Esophagus mucosa (tissue), 1 donor: ENCODE results near the gene TM9SF1. TPM values are rescaled to one million over a fixed set of nuclear protein-coding genes. Genes with fewer than 3 reads are reported as not detected.
"Not testable (repeated sequence)": the region's sequence is repeated elsewhere in the genome, so short reads cannot be mapped to it uniquely, and the experiment has no call there.

Experiments
- ATAC-seq: fragments of 200-7000 bp; cut with Tn5 transposase; one replicate; pipeline ENCODE4 v1.9.1; 2020
- total RNA-seq: library from RNA; stranded (reverse); gene quantifications from one replicate; pipeline ENCODE4 v1.2.4, GENCODE V29; 2023
- donor health status: DM: yes; HTN: yes; CAD: no.

The TM9SF1 gene
- total RNA-seq, 1 donor from 2014 or later: 30.3 TPM

GRCh38 chr14:24222987-24223386, 27.7 kb upstream of the TM9SF1 start:
- peak; percentile 5 for ATAC-seq

DNA sequence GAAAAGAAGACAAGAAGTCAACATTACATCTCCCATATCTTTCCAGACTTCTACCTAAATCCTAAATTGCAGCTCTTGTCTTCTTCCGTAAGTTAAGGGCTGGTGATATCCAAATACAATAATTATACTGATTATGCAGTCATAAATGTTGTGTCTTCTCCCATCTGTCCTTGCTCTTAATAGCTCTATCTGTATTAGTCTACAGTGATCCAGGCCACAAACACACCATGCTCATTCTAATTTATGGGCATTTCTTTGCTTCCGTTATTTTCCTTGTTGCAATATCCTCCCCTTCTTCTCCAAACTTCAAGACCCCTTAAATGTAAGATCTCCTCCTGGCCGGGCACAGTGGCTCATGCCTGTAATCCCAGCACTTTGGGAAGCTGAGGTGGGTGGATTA, 24.3 kb upstream of the TM9SF1 start:
- ATAC-seq: no peak

DNA sequence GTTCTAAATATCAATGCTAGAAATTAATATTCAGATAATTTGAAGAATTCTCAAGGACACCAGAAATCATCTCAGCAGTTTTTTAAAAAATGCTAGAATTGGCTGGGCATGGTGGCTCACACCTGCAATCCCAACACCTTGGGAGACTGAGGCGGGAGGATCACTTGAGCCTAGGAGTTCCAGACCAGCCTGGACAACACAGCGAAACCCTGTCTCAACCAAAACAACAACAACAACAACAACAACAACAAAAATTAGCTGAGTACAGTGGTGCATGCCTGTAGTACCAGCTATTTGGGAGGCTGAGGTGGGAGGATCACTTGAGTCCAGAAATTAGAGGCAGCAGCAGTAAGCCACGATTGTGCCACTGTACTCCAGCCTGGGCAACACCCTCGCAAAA, 23.8 kb upstream of the TM9SF1 start:
- no peak for ATAC-seq

- not testable (repeated sequence) for ATAC-seq
Observed at GRCh38 chr14:24216876-24217275, 21.6 kb upstream of the TM9SF1 start.

DNA sequence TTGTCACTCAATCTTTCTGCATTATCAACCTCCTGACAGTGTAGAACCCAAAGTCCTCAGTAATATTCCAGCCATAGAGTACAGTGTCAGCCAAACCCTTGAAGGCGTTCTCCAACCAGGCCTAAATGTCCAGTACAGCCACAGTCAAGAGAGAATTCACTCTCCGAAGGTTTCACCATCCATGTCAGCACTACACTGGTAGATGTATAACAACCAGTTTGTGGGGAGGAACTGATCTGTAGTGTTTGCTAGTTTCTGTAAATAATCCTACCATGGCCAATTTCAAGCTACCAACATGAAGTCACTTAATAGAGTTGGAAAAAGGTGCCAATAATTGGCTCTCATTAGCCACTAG, 21.1 kb upstream of the TM9SF1 start:
- ATAC-seq: no peak

- ATAC-seq: peak; percentile 76
Observed at GRCh38 chr14:24215495-24216344, 20.5 kb upstream of the TM9SF1 start, which contains the start of gene MDP1. TSS of gene MDP1 (minus strand) at chr14:24216066. CDS start at chr14:24215955, 111 bp downstream.

DNA sequence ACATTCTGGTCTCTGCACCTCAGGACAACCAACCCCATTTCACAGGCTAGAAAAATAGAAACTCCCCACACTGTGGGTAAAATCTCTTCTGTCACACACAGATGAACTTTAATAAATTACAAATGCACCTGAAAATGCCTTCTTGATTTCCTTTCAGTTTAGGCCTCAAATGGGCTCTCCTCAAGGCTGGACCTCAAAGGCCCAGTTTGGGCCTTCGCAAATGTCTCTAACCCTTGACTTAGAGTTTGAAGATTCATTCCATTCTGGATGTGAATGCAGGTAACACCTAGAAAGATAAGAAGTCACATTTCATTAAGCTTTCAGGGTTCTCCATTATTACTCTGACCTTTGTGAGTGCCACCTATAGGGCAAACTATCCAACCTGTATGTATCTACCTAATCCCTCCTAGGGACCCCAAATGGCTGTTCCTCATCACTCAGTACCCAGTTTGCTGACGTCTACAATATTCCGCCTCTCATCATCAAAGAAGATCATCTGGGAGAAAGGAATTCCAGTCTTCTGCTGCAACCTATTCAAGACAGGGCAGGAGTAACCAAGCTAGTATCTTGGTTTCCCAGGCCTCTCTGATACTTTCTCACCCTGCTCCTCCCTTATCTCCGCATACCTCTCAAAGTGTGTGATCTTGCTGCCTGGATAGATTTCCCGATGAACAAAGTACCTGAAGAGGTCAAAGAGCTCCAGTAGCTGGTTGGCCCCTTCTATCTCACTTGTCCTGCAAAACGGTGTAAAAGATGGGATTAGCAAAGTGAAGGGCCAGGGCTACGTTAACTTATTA, 18.8 kb upstream of the TM9SF1 start:
- no peak for ATAC-seq

- ATAC-seq: peak; percentile 90
Observed at GRCh38 chr14:24212924-24213865, 18.0 kb upstream of the TM9SF1 start, which contains the start of gene CHMP4A. TSS of gene CHMP4A (minus strand) at chr14:24213488. CDS start at chr14:24213439, 49 bp downstream.

DNA sequence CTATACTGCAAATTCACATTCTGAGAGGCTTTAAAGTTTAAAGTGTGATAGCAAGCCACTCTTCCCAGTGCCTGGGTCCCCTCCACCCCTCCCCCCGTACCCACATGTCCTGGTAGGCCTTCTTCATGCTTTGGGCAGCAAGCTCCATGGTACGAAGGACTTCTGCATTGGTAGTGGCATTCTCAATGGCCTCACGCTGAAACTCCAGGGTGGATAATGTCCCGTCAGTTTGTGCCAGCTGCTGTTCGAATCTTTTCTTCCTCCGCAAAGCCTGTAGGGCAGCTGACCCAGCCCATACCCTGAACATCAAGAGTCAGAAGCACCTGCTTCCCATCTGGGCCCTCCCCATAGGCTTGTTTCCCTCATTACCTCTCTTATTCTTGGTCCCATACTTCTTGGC, 16.1 kb upstream of the TM9SF1 start:
- ATAC-seq: no peak

GRCh38 chr14:24207625-24208024, 12.4 kb upstream of the TM9SF1 start:
- no peak for ATAC-seq

GRCh38 chr14:24207104-24207551, 11.9 kb upstream of the TM9SF1 start:
- no peak for ATAC-seq

GRCh38 chr14:24206260-24207103, 11.2 kb upstream of the TM9SF1 start:
- ATAC-seq: no peak

GRCh38 chr14:24204163-24205146, 9.2 kb upstream of the TM9SF1 start:
- no peak for ATAC-seq

DNA sequence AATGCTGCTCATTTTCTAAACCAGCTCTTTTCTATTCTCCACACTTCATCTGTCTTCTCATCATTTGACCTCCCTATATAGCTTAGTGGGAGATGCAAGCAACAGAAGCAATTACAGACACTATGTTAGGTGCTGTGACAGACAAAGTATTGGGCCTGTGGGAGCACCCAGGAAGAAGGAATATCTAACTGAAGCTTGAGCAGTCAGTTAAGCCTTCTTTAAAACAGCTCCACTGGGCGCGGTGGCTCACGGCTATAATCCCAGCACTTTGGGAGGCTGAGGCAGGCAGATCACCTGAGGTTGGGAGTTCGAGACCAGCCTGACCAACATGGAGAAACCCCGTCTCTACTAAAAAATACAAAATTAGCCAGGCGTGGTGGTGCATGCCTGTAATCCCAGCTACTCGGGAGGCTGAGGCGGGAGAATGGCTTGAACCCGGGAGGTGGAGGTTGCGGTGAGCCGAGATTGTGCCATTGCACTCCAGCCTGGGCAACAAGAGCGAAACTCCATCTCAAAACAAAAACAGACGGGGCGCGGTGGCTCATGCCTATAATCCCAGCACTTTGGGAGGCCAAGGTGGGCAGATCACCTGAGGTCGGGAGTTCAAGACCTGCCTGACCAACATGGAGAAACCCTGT, 8.1 kb upstream of the TM9SF1 start:
- not testable (repeated sequence) for ATAC-seq

- not testable (repeated sequence) for ATAC-seq
Observed at GRCh38 chr14:24202538-24202937, 7.3 kb upstream of the TM9SF1 start.

DNA sequence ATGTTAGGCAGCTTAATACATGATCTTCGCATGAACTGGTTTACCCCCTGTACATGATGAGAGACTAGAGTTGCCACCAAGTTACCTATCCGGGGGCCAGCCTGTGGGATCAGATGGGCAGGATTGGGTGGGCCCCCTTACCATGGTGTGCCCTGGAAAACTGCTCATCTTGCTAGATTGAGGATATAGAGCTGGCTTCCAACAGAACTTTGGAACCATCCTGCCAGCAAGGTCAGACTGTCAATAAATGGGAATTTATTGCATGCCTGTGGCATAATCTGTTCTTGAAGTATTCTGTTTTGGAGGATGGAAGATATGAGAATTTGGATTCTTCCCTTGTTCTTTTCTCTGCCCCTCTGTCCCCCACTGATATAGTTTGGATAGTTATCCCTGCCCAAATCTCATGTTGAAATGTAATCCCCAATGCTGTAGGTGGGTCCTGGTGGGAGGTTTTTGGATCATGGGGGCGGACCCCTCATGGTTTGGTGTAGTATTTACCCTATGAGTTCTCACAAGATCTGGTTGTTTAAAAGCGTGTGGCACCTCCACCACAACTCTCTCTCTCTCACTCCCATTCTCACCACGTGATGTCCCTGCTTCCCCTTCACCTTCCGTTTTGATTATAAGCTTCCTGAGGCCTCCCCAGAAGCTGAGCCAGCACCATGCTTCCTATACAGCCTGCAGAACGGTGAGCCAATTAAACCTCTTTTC, 3.7 kb upstream of the TM9SF1 start:
- ATAC-seq: no peak

- no peak for ATAC-seq
Observed at GRCh38 chr14:24197056-24197450, 1.8 kb upstream of the TM9SF1 start.

GRCh38 chr14:24196071-24197055, 1.1 kb upstream of the TM9SF1 start:
- peak; percentile 10 for ATAC-seq
